GM18861 (cell line): ENCODE measurements around the gene VAC14.

ENCODE experiments used
- ATAC-seq: cut with Tn5 transposase; IDR thresholded peaks from one replicate; pipeline ENCODE4 v1.9.1; 2021; ENCODE audit not compliant: unreplicated experiment

VAC14 gene

GRCh38 chr16:70764632-70765031, 36.3 kb downstream of the VAC14 start:
- ATAC-seq: no peak

DNA sequence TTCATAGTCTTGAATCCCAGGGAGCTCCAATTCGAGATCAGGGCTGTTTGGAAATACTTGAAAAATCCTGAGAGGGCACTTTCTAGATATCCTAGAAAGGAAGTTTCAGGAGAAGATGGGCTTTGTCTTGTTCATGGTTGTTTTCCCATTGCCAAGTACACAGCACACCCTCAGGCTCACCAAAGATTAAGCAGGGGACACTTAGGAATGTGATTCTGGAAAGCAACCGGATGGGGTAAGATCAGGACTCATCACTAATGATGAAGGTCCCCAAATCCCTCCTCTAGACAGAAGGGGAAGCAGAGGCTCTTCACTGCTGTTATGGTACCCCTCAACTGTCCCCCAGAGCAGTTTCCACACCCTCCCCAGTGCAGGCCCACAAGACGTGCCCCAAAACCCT, 40.7 kb downstream of the VAC14 start:
- ATAC-seq: no peak

- ATAC-seq: no peak
These were observed 41.3 kb downstream of the VAC14 start for GRCh38 chr16:70759666-70760065.

DNA sequence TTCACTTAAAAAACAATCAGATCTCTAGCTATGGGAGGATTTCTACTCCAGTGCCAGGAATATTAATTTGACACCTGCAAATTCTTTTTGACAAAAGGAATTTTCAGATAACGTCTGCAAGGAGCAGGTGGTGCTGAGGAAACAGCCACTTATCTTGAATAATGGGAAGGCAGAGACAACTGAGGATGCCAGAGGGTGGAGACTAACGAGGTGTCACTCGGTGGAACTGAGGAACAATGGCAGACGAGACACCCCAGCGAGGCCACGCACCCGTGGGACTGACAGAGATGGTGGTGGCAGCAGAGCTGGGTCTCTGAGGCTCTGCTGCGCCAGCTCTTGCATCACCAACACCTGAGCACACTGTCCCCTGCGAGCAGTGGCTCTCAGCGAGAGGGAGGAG, 42.2 kb downstream of the VAC14 start:
- no peak for ATAC-seq

GRCh38 chr16:70757183-70757582, 43.8 kb downstream of the VAC14 start:
- ATAC-seq: no peak

DNA sequence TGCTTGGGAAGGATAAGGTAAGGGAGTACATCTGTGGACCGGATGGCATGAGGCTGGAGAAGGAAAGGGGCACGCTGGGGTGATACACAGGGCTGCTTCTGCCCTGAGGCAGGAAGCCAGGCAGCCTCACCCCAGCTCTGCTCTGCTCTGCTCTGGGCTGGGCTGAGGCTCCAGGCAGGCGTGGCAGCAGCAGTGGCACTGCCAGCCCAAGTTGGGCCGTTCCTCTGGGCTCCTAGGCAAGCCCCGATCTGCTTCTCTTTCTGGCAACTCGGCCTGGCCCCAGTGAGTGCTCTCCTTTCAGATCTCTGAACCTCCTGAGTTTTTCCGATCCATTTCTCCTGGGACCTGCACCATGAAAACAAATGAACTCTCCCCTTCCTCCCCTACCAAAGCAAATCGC, 44.9 kb downstream of the VAC14 start:
- ATAC-seq: no peak

GRCh38 chr16:70754851-70755600, 45.9 kb downstream of the VAC14 start:
- ATAC-seq: no peak

GRCh38 chr16:70754371-70754770, 46.6 kb downstream of the VAC14 start:
- no peak for ATAC-seq

DNA sequence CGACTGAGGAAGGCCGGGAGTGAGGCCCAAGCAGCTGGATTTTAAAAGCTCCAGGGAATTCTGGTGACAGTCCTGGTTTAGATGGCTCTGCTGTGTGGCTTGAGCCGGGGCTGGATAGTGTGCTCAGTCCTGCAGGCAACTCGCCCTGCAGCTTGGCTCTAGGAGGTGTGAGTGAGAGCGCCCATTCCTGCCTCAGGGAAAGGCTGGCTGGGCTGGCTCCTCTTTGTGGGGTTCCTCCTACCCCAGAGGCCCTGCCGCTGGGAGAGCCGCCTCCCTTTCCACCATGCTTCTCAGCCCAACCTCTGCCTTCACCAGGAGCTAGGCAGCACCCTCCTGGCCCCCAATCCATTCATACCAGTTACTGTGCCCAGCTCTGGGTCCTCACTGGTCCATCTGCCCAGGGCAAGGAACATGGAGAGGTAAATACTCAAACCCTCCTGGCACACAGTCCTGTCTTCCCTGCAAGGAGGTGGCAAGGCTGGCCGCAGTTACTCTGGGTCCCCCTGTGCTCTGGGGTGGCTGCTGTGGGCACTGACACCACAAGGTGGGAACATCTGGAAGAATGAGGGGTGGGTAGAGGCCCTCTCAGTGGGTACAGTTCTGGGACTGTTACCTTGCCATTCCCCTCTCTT, 47.1 kb downstream of the VAC14 start:
- no peak for ATAC-seq

DNA sequence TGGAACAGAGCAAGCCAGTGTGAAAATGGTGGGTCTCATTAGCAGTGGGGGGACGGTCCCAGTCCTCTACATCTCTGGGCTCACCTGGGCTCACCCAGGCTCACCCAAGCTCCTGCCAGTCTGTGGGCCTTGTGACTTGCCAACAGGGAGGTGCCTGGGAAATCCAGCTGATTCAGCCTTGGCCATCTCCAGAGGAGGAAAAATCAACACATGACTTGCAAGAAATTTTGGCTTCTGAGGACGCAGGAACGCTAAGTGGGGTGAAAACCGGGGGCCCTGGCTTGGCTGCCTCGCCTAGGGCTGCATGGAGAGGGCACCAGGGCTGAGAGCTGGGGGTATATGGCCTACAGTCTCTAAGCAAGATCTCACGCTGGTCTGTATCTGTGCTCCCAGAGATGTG, 47.7 kb downstream of the VAC14 start:
- no peak for ATAC-seq

- ATAC-seq: no peak
These were observed 48.5 kb downstream of the VAC14 start for GRCh38 chr16:70752426-70752825.

DNA sequence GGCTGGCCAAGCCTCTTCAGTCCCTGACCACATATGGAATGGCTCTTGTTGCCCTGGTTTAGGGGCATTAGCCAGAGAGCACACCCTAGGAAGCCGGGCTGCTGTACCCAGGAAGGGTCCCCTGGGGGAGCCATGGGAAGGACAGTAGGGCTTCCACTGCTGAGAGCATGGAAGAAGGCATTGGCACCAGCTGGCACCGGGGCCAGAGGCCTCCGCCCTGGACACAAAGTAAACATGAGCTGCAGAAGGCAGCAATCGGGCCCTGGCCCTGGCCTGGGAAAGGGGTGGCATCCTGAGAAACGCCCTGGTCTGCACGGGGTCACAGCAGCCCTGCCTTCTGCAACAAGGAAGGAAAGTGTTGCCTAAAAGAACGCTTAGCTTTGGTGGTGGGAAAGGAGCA, 49.4 kb downstream of the VAC14 start:
- ATAC-seq: no peak

GRCh38 chr16:70750893-70751467, 50.0 kb downstream of the VAC14 start:
- ATAC-seq: no peak

- ATAC-seq: no peak
These were observed 51.0 kb downstream of the VAC14 start for GRCh38 chr16:70749681-70750601.

DNA sequence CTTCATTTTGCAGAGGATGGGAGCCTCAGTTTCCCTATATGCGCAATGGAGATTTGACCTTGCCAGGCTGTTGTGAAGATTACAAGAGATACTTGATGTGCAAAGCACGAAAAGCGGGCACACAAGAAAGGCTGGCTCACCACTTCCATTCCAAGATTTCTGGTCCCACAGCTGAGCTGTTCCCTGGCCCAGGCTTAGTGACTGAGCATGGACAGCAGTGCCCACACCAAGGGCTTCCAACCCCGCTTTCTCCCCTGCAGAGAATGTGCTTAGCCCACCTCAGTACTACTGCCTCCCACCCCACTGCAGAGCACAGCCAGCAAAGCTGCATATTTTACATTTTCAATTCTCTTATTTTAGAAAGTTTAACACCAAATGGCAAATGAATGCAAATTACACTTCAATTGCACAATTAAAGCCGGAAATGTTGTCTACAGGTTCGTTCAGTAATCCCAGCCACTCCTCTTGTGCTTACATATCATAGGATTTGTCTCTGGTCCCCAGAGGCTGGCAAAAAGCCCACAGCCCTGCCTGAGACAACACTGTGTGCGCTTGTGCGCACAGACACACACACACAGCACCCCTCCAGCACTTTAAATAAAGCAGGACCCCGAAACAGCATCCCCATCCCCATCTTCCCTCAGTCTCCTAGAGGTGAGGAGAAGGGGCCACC, 51.8 kb downstream of the VAC14 start:
- no peak for ATAC-seq

GRCh38 chr16:70747703-70748631, 53.0 kb downstream of the VAC14 start:
- ATAC-seq: no peak

- ATAC-seq: no peak
These were observed 54.1 kb downstream of the VAC14 start for GRCh38 chr16:70746708-70747424.

DNA sequence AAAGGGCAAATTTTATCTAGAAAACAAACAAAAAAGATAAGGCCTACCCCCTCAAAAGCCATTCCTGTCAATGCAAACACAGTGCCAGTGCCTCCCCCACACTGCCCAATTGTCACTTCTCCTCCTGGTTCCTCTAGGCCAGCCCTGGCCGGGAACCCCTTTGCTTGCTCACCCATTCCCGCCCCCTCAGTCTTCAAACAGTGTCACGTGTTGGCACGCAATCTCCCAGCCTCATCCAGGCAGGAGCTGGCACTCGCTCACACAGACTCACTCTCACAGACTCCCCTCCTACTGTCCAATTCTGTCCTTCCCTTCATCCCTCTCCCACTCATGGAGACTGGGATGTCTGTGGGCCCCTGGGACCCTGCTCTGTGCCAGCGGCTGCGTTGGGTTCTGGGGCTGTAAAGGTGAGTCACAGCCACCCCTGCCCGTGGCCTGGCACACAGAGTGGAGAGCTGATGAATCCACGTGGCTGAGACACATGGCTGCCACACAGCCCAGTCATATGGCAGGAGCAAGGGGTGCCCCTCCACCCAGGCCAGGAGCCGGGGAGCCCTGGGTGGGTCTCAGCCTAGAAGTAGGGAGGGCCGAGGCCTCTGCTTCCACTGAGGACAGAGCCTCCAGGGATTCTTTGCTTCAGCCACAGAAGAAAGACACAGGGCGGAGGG, 54.8 kb downstream of the VAC14 start:
- ATAC-seq: no peak
